HG03175 (cell line): ENCODE data around the gene SUSD3.

ENCODE experiments used
- ATAC-seq: cut with Tn5 transposase; IDR thresholded peaks from one replicate; pipeline ENCODE4 v1.9.1; 2021; ENCODE audit warnings: mild to moderate bottlenecking, moderate library complexity; ENCODE audit not compliant: unreplicated experiment

The SUSD3 gene

GRCh38 chr9:93134015-93134739 is 75.7 kb downstream of the SUSD3 start, which contains the start of gene NINJ1:
TSS of gene NINJ1 (minus strand) at chr9:93134251. CDS start at chr9:93134217, 34 bp downstream.
- ATAC-seq = peak; percentile 63
